Heart right ventricle (tissue), 16 donors: ENCODE data around the gene PREX1. TPM values are rescaled to one million over a fixed set of nuclear protein-coding genes. Genes with fewer than 3 reads are reported as not detected.

Experiments used
- ATAC-seq, 8 donors: fragments of 200-7000 bp; cut with Tn5 transposase; one replicate each; pipeline ENCODE4 v1.9.1; 2020; ENCODE audit warnings: mild to moderate bottlenecking in 8 of 8, moderate library complexity in 8 of 8, moderate number of reproducible peaks in 1 of 8
- DNase-seq, 2 donors: peaks; one replicate each; pipeline ENCODE4 v3.0.0-alpha.2; 2020
- H3K27ac ChIP-seq, 10 donors: fragments of 200-600 bp; sonication (generic) in 2 of 10; one replicate each; pipeline versions ENCODE4 v1.5.0 to v1.8.0; 2020 to 2022; ENCODE audit warnings: mild to moderate bottlenecking in 3 of 10
- H3K27me3 ChIP-seq, 7 donors: fragments of 200-600 bp; one replicate each; pipeline ENCODE4 v1.8.0; 2021 to 2022; ENCODE audit warnings: mild to moderate bottlenecking in 2 of 7
- H3K36me3 ChIP-seq, 9 donors: fragments of 200-600 bp; sonication (generic) in 1 of 9; one replicate each; pipeline versions ENCODE4 v1.5.0 to v1.8.0; 2020 to 2022; ENCODE audit warnings: mild to moderate bottlenecking in 2 of 9
- H3K4me1 ChIP-seq, 9 donors: fragments of 200-600 bp; sonication (generic) in 1 of 9; one replicate each; pipeline versions ENCODE4 v1.5.0 to v1.8.0; 2020 to 2022; ENCODE audit warnings: mild to moderate bottlenecking in 4 of 9
- H3K4me3 ChIP-seq, 10 donors: fragments of 200-600 bp; sonication (generic) in 2 of 10; one replicate each; pipeline versions ENCODE4 v1.5.0 to v1.8.0; 2020 to 2022; ENCODE audit warnings: mild to moderate bottlenecking in 7 of 10, moderate library complexity in 2 of 10
- H3K9me3 ChIP-seq, 11 donors: fragments of 200-600 bp in 10 of 11; sonication (generic) in 2 of 11; one replicate each; pipeline versions ENCODE4 v1.5.0 to v1.8.0; 2013 to 2022; ENCODE audit warnings: mild to moderate bottlenecking in 2 of 11, control low read depth in 1 of 11, moderate library complexity in 1 of 11
- CTCF ChIP-seq, 9 donors: fragments of 200-600 bp; sonication (generic) in 2 of 9; IDR thresholded peaks; one replicate each; pipeline versions ENCODE4 v1.5.0 to v1.8.0; 2021 to 2022; ENCODE audit warnings: antibody characterized with exemption in 9 of 9, mild to moderate bottlenecking in 5 of 9, moderate library complexity in 1 of 9
- whole genome bisulfite sequencing, 2 donors: extraction: QIAGEN DNeasy Blood & Tissue Kit; methylation state at CpG; one replicate each; pipeline ENCODE4 v1.1.7; 2013; ENCODE audit warnings: inconsistent platforms in 1 of 2; 5-methylcytosine and 5-hydroxymethylcytosine counted together
- intact Hi-C, 10 donors: fragments of 100-400 bp; cut with DNase I; formaldehyde crosslinking; loops; one replicate each; pipeline versions ENCODE4 v1.11.1 to v1.14.2; 2022
- polyA plus RNA-seq, 2 donors: library from polyadenylated mRNA; stranded (reverse); fragments of 200-250 nt; gene quantifications; one replicate each; pipeline ENCODE4 v1.2.3, GENCODE V29; 2013
- total RNA-seq, 10 donors: library from RNA; stranded (reverse); fragmentation: NEBNext Ultra II Directional in 3 of 10; extraction: Animal tissue kit (Norgen Biotek cat#: 25700) in 3 of 10; gene quantifications; one replicate each; pipeline versions ENCODE4 v1.2.1 to v1.2.4, GENCODE V29; 2021 to 2023
- donor health status: Arrhythmogenic right ventricular cardiomyopathy.
- donor health status: ischemic (EF 13 %, LVEDD 7.1; RV severe dilation, severe dysfunction).
- donor health status: healthy with polysubstance abuse.
- donor health status: DM: no; HTN: yes; CAD: no.
- donor health status: DM: no; HTN: no; CAD: no.
- donor health status: ischemic (EF 25% LVEDD 6.9; RV normal size, moderate dysfunction).
- donor health status: ischemic (EF 25% LVEDD 5.7; RV mildly dilated, moderate dysfunction).
- donor health status: healthy.
- donor health status: DM: yes; HTN: yes; CAD: no.
- donor health status: Ischemic cardiomyopathy.
- donor health status: ischemic (EF 35%, LVEDD 5.7; RV mildly dilated, moderate dysfunction).
- donor health status: nonischemic (EF 11% LVEDD 7.7; RV severe dilation, severe dysfunction).
- donor health status: DM: yes; HTN: yes; CAD: no.
- donor health status: PGD.
- donor health status: ischemic (EF 29% LVEDD 5.4; RV normal size, mild dysfunction).
- donor health status: nonischemic (EF 23%, LVEDD 6.1; RV moderate dilation, normal function).

The PREX1 gene
- total and polyA plus RNA-seq, 12 donors = 4.6 to 23.4 (median 8.8) TPM

- no peak for TF ChIP-seq CTCF (IDR thresholded peaks at IDR 0.05)
- Histone ChIP-seq H3K27ac (peak overlapping the region in 1 of 10 donors; percentile 47), H3K9me3 (no peaks in the 10 kb centered on the region), H3K27me3 (peaks cover 0 to 4% (median 0%) of the 10 kb centered on the region in 7 donors), H3K4me1 (peaks cover 0 to 3% (median 0%) of the 10 kb centered on the region in 9 donors), H3K4me3 (no peak overlapping the region), H3K36me3 (no peaks in the 10 kb centered on the region)
- intact Hi-C loops = no loop called here
- 72 to 77% methylated on average over 11 of the region's 11 CpGs for WGBS, 2 donors
- ATAC-seq (no peak), DNase-seq (no peak)
Measured at GRCh38 chr20:48839154-48839917, 11.5 kb upstream of the PREX1 start.

- ATAC-seq (no peak), DNase-seq (no peak)
- peaks cover 0 to 4% (median 0%) of the 10 kb centered on the region in 7 donors for H3K27me3 ChIP-seq
- H3K36me3 ChIP-seq = no peaks in the 10 kb centered on the region
- no peak for TF ChIP-seq CTCF (IDR thresholded peaks at IDR 0.05)
- peaks cover 0 to 15% (median 7%) of the 10 kb centered on the region in 9 donors for H3K4me1 ChIP-seq
- intact Hi-C loops = no loop called here
- no peaks in the 10 kb centered on the region for H3K9me3 ChIP-seq
- no peak overlapping the region for H3K4me3 ChIP-seq
- H3K27ac ChIP-seq = no peak overlapping the region
- 91 to 92% methylated on average over 3 of the region's 3 CpGs for WGBS, 2 donors
Measured at GRCh38 chr20:48837014-48837413, 9.2 kb upstream of the PREX1 start.

GRCh38 chr20:48835390-48835789, 7.6 kb upstream of the PREX1 start:
- no peak for TF ChIP-seq CTCF (IDR thresholded peaks at IDR 0.05)
- DNase-seq = no peak
- ATAC-seq = no peak
- Histone ChIP-seq H3K4me3 (no peak overlapping the region), H3K27me3 (peaks cover 0 to 4% (median 0%) of the 10 kb centered on the region in 7 donors), H3K27ac (no peak overlapping the region), H3K36me3 (no peaks in the 10 kb centered on the region), H3K9me3 (no peaks in the 10 kb centered on the region), H3K4me1 (peaks cover 0 to 31% (median 16%) of the 10 kb centered on the region in 9 donors)
- intact Hi-C loops = no loop called here
- WGBS, 2 donors = 93 to 94% methylated on average over 2 of the region's 2 CpGs

- 71 to 72% methylated on average over 2 of the region's 2 CpGs for WGBS, 2 donors
- peaks cover 0 to 4% (median 0%) of the 10 kb centered on the region in 7 donors for H3K27me3 ChIP-seq
- intact Hi-C loops = no loop called here
Measured at GRCh38 chr20:48834278-48834677, 6.5 kb upstream of the PREX1 start.

More at GRCh38 chr20:48834278-48834677, 6.5 kb upstream of the PREX1 start:
- Histone ChIP-seq H3K4me3 (no peak overlapping the region), H3K4me1 (peaks cover 0 to 31% (median 16%) of the 10 kb centered on the region in 9 donors), H3K36me3 (no peaks in the 10 kb centered on the region), H3K27ac (no peak overlapping the region), H3K9me3 (no peaks in the 10 kb centered on the region)
- no peak for TF ChIP-seq CTCF (IDR thresholded peaks at IDR 0.05)
- DNase-seq (no peak), ATAC-seq (no peak)
